K562 (cell line): ENCODE results near the gene CRLF3. TPM values are rescaled to one million over a fixed set of nuclear protein-coding genes. Genes with fewer than 3 reads are reported as not detected.

Experiments used
- ATAC-seq: fragments of 200-7000 bp; cut with Tn5 transposase; 3 replicates; pipeline ENCODE4 v1.9.1; 2020; ENCODE audit warnings: moderate library complexity
- BruUV-seq: library from RNA; stranded (reverse); fragments of 400-500 nt; replicated peaks from 2 replicates; lab custom pipeline; 2021; lab: Mats Ljungman, UMichigan
- CTCF ChIA-PET: fragments of 300-600 bp; formaldehyde crosslinking; extraction: SDS; loops from one replicate; lab custom pipeline; 2021; ENCODE audit warnings: low intra/inter-chr PET ratio; lab: Yijun Ruan, JAX
- POLR2A ChIA-PET: fragments of 300-600, 350-650 bp; sonication (Branson Sonifier 250); formaldehyde crosslinking; extraction: SDS; loops from one replicate; lab custom pipeline; 2021; ENCODE audit warnings: antibody characterized with exemption, inconsistent platforms; lab: Yijun Ruan, JAX
- DNase-seq, 4 experiments: peaks; one replicate each; pipeline versions ENCODE4 v3.0.0 to v3.0.0-alpha.2; 2011 to 2018; ENCODE audit warnings: low spot score in 3 of 4, mixed read lengths in 3 of 4; ENCODE audit errors: extremely low read depth in 1 of 4
- FAIRE-seq: peaks from 2 replicates; lab custom pipeline; 2011; peaks lifted over from hg19 to GRCh38; lab: Jason Lieb, UNC
- H2AFZ ChIP-seq: 2 replicates; pipeline ENCODE4 v1.6.0; 2011; ENCODE audit warnings: low read depth, low read length, control low read depth, inconsistent platforms
- H3K27ac ChIP-seq: fragments of 200-600 bp; 3 replicates; pipeline ENCODE4 v1.8.0; 2011; ENCODE audit warnings: low read depth, mild to moderate bottlenecking, control low read depth, inconsistent platforms, low read length, moderate library complexity, mixed read lengths; ENCODE audit errors: extremely low read depth
- H3K27me3 ChIP-seq, 2 experiments: fragments of 300-600 bp in 1 of 2; 2 replicates in 1 of 2; 3 replicates in 1 of 2; pipeline versions ENCODE4 v1.6.0 to v1.8.0; 2011; ENCODE audit warnings: inconsistent platforms in 2 of 2, low read length in 2 of 2, mild to moderate bottlenecking in 1 of 2, mixed read lengths in 1 of 2, moderate library complexity in 1 of 2; ENCODE audit not compliant: control insufficient read depth in 2 of 2, insufficient read depth in 2 of 2
- H3K36me3 ChIP-seq: fragments of 300-600 bp; 3 replicates; pipeline ENCODE4 v1.8.0; 2011; ENCODE audit warnings: mild to moderate bottlenecking, low read length, inconsistent platforms; ENCODE audit not compliant: control insufficient read depth, insufficient read depth
- H3K4me1 ChIP-seq, 2 experiments: fragments of 200-600 bp in 1 of 2; replicated peaks in 1 of 2; 2 replicates in 1 of 2; 3 replicates in 1 of 2; pipeline versions ENCODE4 v1.5.1 to v1.8.0; 2011; ENCODE audit warnings: inconsistent platforms in 2 of 2, low read length in 2 of 2, mild to moderate bottlenecking in 1 of 2, mixed read lengths in 1 of 2, moderate library complexity in 1 of 2; ENCODE audit not compliant: control insufficient read depth in 2 of 2, insufficient read depth in 2 of 2
- H3K4me2 ChIP-seq: 2 replicates; pipeline ENCODE4 v1.6.1; 2011; ENCODE audit warnings: low read length, control low read depth, inconsistent platforms, mixed read lengths; ENCODE audit not compliant: insufficient read depth
- H3K4me3 ChIP-seq: fragments of 200-600 bp; sonication (generic), shearing (Covaris generic); 2 replicates; pipeline ENCODE4 v1.5.1; 2016; ENCODE audit warnings: control low read depth, inconsistent platforms
- H3K79me2 ChIP-seq: fragments of 200-600 bp; 3 replicates; pipeline ENCODE4 v1.8.0; 2011; ENCODE audit warnings: low read length, inconsistent platforms; ENCODE audit not compliant: control insufficient read depth, insufficient read depth
- H3K9ac ChIP-seq, 2 experiments: 2 replicates each; pipeline versions ENCODE4 v1.6.0 to v1.6.1; 2011; ENCODE audit warnings: low read depth in 2 of 2, low read length in 2 of 2, control low read depth in 1 of 2, inconsistent platforms in 1 of 2, mild to moderate bottlenecking in 1 of 2, mixed read lengths in 1 of 2; ENCODE audit not compliant: insufficient read depth in 1 of 2
- H3K9me1 ChIP-seq: one replicate; pipeline ENCODE4 v1.6.0; 2011; ENCODE audit warnings: inconsistent platforms, mild to moderate bottlenecking, low read length, moderate library complexity; ENCODE audit not compliant: control insufficient read depth, insufficient read depth
- H3K9me3 ChIP-seq: replicated peaks from 2 replicates; pipeline ENCODE4 v1.5.1; 2011; ENCODE audit warnings: low read depth, low read length, inconsistent platforms; ENCODE audit not compliant: control insufficient read depth, insufficient read depth
- H4K20me1 ChIP-seq: replicated peaks from 2 replicates; pipeline ENCODE4 v1.6.1; 2011; ENCODE audit warnings: low read length, inconsistent platforms, mixed read lengths; ENCODE audit not compliant: control insufficient read depth, insufficient read depth
- MTA3 ChIP-seq: fragments of 450-650 bp; formaldehyde crosslinking; IDR thresholded peaks from 2 replicates; pipeline ENCODE4 v1.6.1; 2017; ENCODE audit warnings: mild to moderate bottlenecking, borderline replicate concordance
- NBN ChIP-seq: fragments of 450-650 bp; IDR thresholded peaks from 2 replicates; pipeline ENCODE4 v1.6.1; 2016; ENCODE audit warnings: low read depth, mild to moderate bottlenecking
- NR1H2 ChIP-seq: sonication (generic); formaldehyde crosslinking; IDR thresholded peaks from 2 replicates; pipeline ENCODE4 v1.4.0; 2020; ENCODE audit warnings: mild to moderate bottlenecking, missing genetic modification reagents
- PRDM10 ChIP-seq: fragments of 450-650 bp; IDR thresholded peaks from 2 replicates; pipeline ENCODE4 v1.6.1; 2018; ENCODE audit not compliant: partially characterized antibody
- SMARCA4 ChIP-seq: fragments of 450-650 bp; IDR thresholded peaks from 2 replicates; pipeline ENCODE4 v1.6.1; 2016
- SRSF1 ChIP-seq: fragments of 200-400 bp; formaldehyde crosslinking; IDR thresholded peaks from 2 replicates; pipeline ENCODE4 v1.6.1; 2017; ENCODE audit warnings: mild to moderate bottlenecking, low read depth, low read length, moderate library complexity
- ZNF143 ChIP-seq: sonication (generic); formaldehyde crosslinking; IDR thresholded peaks from 2 replicates; pipeline ENCODE4 v1.9.0; 2022; ENCODE audit warnings: mild to moderate bottlenecking, missing genetic modification reagents
- WGBS: fragments of 100-300 bp; shearing (Covaris generic); methylation state at CpG from one replicate; pipeline ENCODE4 v1.1.6; 2016; ENCODE audit warnings: low coverage, mixed read lengths; ENCODE audit not compliant: insufficient coverage; ENCODE audit errors: missing lambda C conversion rate; 5-methylcytosine and 5-hydroxymethylcytosine counted together
- in situ Hi-C: fragments of 300-500 bp; cut with MboI; formaldehyde crosslinking; loops from 4 replicates; pipeline ENCODE4 v1.15.0; 2018; ENCODE audit warnings: inconsistent platforms, mixed read lengths
- intact Hi-C: fragments of 100-400 bp; cut with micrococcal nuclease; formaldehyde crosslinking; loops from 2 replicates; pipeline ENCODE4 v1.14.2; 2022
- polyA plus RNA-seq, 8 experiments: library from polyadenylated mRNA; depleted of rRNA in 4 of 8; stranded (reverse) in 5 of 8; unstranded in 3 of 8; fragments of >200 nt; fragmentation: Nextera tagmentation in 2 of 8; fragmentation: Illumina TruSeq in 1 of 8; extraction: Ambion mirVana in 2 of 8; extraction: Trizol in 1 of 8; gene quantifications; 2 replicates each; pipeline versions ENCODE4 v1.2.1 to v1.2.3, GENCODE V29; 2011 to 2014; ENCODE audit warnings: inconsistent platforms in 1 of 8, missing spikeins in 1 of 8
- total RNA-seq, 7 experiments: library from RNA; depleted of rRNA in 6 of 7; stranded (reverse); fragments of >200 nt in 6 of 7; fragmentation: Illumina TruSeq in 2 of 7; extraction: Trizol in 2 of 7; gene quantifications; 2 replicates each; pipeline versions ENCODE4 v1.2.1 to v1.2.3, GENCODE V29; 2011 to 2021; ENCODE audit warnings: low replicate concordance in 1 of 7

The CRLF3 gene
- total and polyA plus RNA-seq, 9 of the 15 experiments (the other 6 are each of a cell fraction or from before 2014, with no cell fraction given), result 13.2 to 55.9 (median 29.8) TPM

GRCh38 chr17:30801671-30802070, 22.8 kb downstream of the CRLF3 start:
- POLR2A ChIA-PET, result no interaction called here
- H3K4me1 ChIP-seq, result no peaks in the 10 kb centered on the region
- WGBS, result 89% methylated on average over 1 of the region's 1 CpG
- H2AFZ ChIP-seq, result no peak overlapping the region
- H3K9ac ChIP-seq, result no peak overlapping the region
- BruUV-seq, result no TSS peak
- in situ Hi-C loops (no loop called here), intact Hi-C loops (no loop called here)
- H3K4me2 ChIP-seq, result no peak overlapping the region
- H3K79me2 ChIP-seq, result peaks cover 18% of the 10 kb centered on the region
- DNase-seq (no peak), ATAC-seq (no peak), FAIRE-seq (no peak)
- TF ChIP-seq NBN (no peak), SMARCA4 (no peak), PRDM10 (no peak), NR1H2 (CRISPR knock-in tag) (no peak), MTA3 (no peak), ZNF143 (CRISPR knock-in tag) (no peak), SRSF1 (no peak)
- H3K9me1 ChIP-seq, result no peaks in the 10 kb centered on the region
- no peaks in the 10 kb centered on the region for H4K20me1 ChIP-seq
- no peaks in the 10 kb centered on the region for H3K27me3 ChIP-seq
- no peak overlapping the region for H3K4me3 ChIP-seq
- H3K27ac ChIP-seq, result no peak overlapping the region
- H3K9me3 ChIP-seq, result no peaks in the 10 kb centered on the region
- H3K36me3 ChIP-seq, result peaks cover 71% of the 10 kb centered on the region
- CTCF ChIA-PET, result no interaction called here
